IMR-90 (cell line): ENCODE results near the gene ANKRD52. TPM values are rescaled to one million over a fixed set of nuclear protein-coding genes. Genes with fewer than 3 reads are reported as not detected.

Experiments used
- ATAC-seq: fragments of 200-7000 bp; cut with Tn5 transposase; 2 replicates; pipeline ENCODE4 v1.9.1; 2020; ENCODE audit warnings: low read depth, mild to moderate bottlenecking, moderate library complexity
- BruUV-seq: library from RNA; stranded (reverse); fragments of 400-500 nt; replicated peaks from 2 replicates; lab custom pipeline; 2021; lab: Mats Ljungman, UMichigan
- CTCF ChIA-PET: fragments of 300-600 bp; formaldehyde crosslinking; extraction: SDS; loops from one replicate; lab custom pipeline; 2021; ENCODE audit warnings: antibody characterized with exemption; lab: Yijun Ruan, JAX
- POLR2A ChIA-PET: fragments of 300-600 bp; sonication (Branson Sonifier 250); formaldehyde crosslinking; loops from one replicate; lab custom pipeline; 2022; ENCODE audit warnings: antibody characterized with exemption; ENCODE audit not compliant: unreplicated experiment; lab: Charles Lee
- DNase-seq: peaks from one replicate; pipeline ENCODE4 v3.0.0; 2013
- H2AFZ ChIP-seq: replicated peaks from 2 replicates; pipeline ENCODE3; 2013; ENCODE audit warnings: low read length, mild to moderate bottlenecking; ENCODE audit not compliant: poor library complexity
- H2AK5ac ChIP-seq: 2 replicates; pipeline ENCODE4 v1.6.1; 2013; ENCODE audit warnings: low read depth, low read length, inconsistent platforms
- H2AK9ac ChIP-seq: replicated peaks from 2 replicates; pipeline ENCODE3; 2013; ENCODE audit warnings: mild to moderate bottlenecking, low read depth, low read length, moderate library complexity; ENCODE audit not compliant: poor library complexity
- H2BK120ac ChIP-seq: 2 replicates; pipeline ENCODE4 v1.6.1; 2013; ENCODE audit warnings: low read depth, low read length, inconsistent platforms
- H2BK15ac ChIP-seq: 3 replicates; pipeline ENCODE4 v1.6.1; 2013; ENCODE audit warnings: low read depth, low read length, inconsistent platforms
- H2BK20ac ChIP-seq: 2 replicates; pipeline ENCODE4 v1.6.1; 2013; ENCODE audit warnings: low read depth, mild to moderate bottlenecking, inconsistent platforms, low read length, moderate library complexity
- H2BK5ac ChIP-seq: 2 replicates; pipeline ENCODE4 v1.6.1; 2013; ENCODE audit warnings: mild to moderate bottlenecking, low read depth, low read length, inconsistent platforms; ENCODE audit not compliant: poor library complexity, severe bottlenecking
- H3K14ac ChIP-seq: replicated peaks from 2 replicates; pipeline ENCODE4 v1.6.1; 2013; ENCODE audit warnings: low read depth, low read length, inconsistent platforms
- H3K18ac ChIP-seq: 2 replicates; pipeline ENCODE4 v1.6.1; 2013; ENCODE audit warnings: low read depth, low read length, control low read depth
- H3K23ac ChIP-seq: 2 replicates; pipeline ENCODE4 v1.6.1; 2013; ENCODE audit warnings: low read depth, low read length, inconsistent platforms
- H3K27ac ChIP-seq: 2 replicates; pipeline ENCODE4 v1.5.1; 2013; ENCODE audit warnings: mild to moderate bottlenecking, control low read depth, low read length; ENCODE audit not compliant: insufficient read depth
- H3K27me3 ChIP-seq: 2 replicates; pipeline ENCODE4 v1.6.1; 2013; ENCODE audit warnings: low read length; ENCODE audit not compliant: control insufficient read depth, insufficient read depth
- H3K36me3 ChIP-seq: 2 replicates; pipeline ENCODE4 v1.6.1; 2013; ENCODE audit warnings: low read length, mixed read lengths; ENCODE audit not compliant: control insufficient read depth, insufficient read depth
- H3K4ac ChIP-seq: 2 replicates; pipeline ENCODE4 v1.6.1; 2013; ENCODE audit warnings: low read depth, low read length, inconsistent platforms
- H3K4me1 ChIP-seq: 2 replicates; pipeline ENCODE4 v1.6.1; 2013; ENCODE audit warnings: low read length, mixed read lengths; ENCODE audit not compliant: control insufficient read depth, insufficient read depth
- H3K4me2 ChIP-seq: 2 replicates; pipeline ENCODE4 v1.6.1; 2013; ENCODE audit warnings: low read depth, mild to moderate bottlenecking, control low read depth, low read length, moderate library complexity
- H3K4me3 ChIP-seq: 2 replicates; pipeline ENCODE4 v1.5.1; 2013; ENCODE audit warnings: low read depth, mild to moderate bottlenecking, control low read depth, low read length, moderate library complexity; ENCODE audit not compliant: insufficient read depth
- H3K56ac ChIP-seq: 2 replicates; pipeline ENCODE4 v1.6.1; 2013; ENCODE audit warnings: low read length, inconsistent platforms; ENCODE audit not compliant: insufficient read depth; ENCODE audit errors: extremely low read depth
- H3K79me1 ChIP-seq, 2 experiments: 2 replicates each; pipeline ENCODE4 v1.6.1; 2013; ENCODE audit warnings: low read length in 2 of 2, inconsistent platforms in 1 of 2, low read depth in 1 of 2
- H3K9ac ChIP-seq: 2 replicates; pipeline ENCODE4 v1.6.1; 2013; ENCODE audit warnings: low read depth, low read length, control low read depth
- H3K9me1 ChIP-seq: 2 replicates; pipeline ENCODE4 v1.6.1; 2013; ENCODE audit warnings: low read length, inconsistent platforms; ENCODE audit not compliant: insufficient read depth
- H3K9me3 ChIP-seq: 2 replicates; pipeline ENCODE4 v1.6.1; 2013; ENCODE audit warnings: low read length; ENCODE audit not compliant: control insufficient read depth, insufficient read depth
- H4K20me1 ChIP-seq: 2 replicates; pipeline ENCODE4 v1.6.1; 2013; ENCODE audit warnings: low read length, inconsistent platforms; ENCODE audit not compliant: insufficient read depth
- H4K5ac ChIP-seq: 2 replicates; pipeline ENCODE4 v1.6.1; 2013; ENCODE audit warnings: mild to moderate bottlenecking, low read depth, low read length, control low read depth
- H4K8ac ChIP-seq, 2 experiments: 2 replicates each; pipeline ENCODE4 v1.6.1; 2013; ENCODE audit warnings: low read depth in 2 of 2, low read length in 2 of 2, control low read depth in 1 of 2, inconsistent platforms in 1 of 2
- H4K91ac ChIP-seq: 2 replicates; pipeline ENCODE4 v1.6.1; 2013; ENCODE audit warnings: low read depth, low read length, inconsistent platforms; ENCODE audit not compliant: insufficient read depth
- BHLHE40 ChIP-seq: fragments of 150-350 bp; IDR thresholded peaks from 2 replicates; pipeline ENCODE4 v1.6.1; 2016; ENCODE audit warnings: mild to moderate bottlenecking, low read depth, low read length
- CEBPB ChIP-seq: IDR thresholded peaks from 2 replicates; pipeline ENCODE4 v1.6.1; 2012; ENCODE audit warnings: low read depth, low read length, improper control_type of control experiment
- CHD1 ChIP-seq: IDR thresholded peaks from 2 replicates; pipeline ENCODE4 v1.6.1; 2012; ENCODE audit warnings: low read depth, low read length, improper control_type of control experiment
- CTCF ChIP-seq: conservative IDR thresholded peaks from 2 replicates; pipeline ENCODE4 v1.5.1; 2012; ENCODE audit warnings: mild to moderate bottlenecking, low read depth, low read length, improper control_type of control experiment
- FOS ChIP-seq: fragments of 150-350 bp; IDR thresholded peaks from 2 replicates; pipeline ENCODE4 v1.6.1; 2016; ENCODE audit warnings: low read depth, low read length
- MAFK ChIP-seq: IDR thresholded peaks from 2 replicates; pipeline ENCODE4 v1.6.1; 2012; ENCODE audit warnings: low read depth, low read length, improper control_type of control experiment
- MAZ ChIP-seq: IDR thresholded peaks from 2 replicates; pipeline ENCODE4 v1.6.1; 2012; ENCODE audit warnings: low read depth, mild to moderate bottlenecking, low read length, improper control_type of control experiment, moderate library complexity, borderline replicate concordance
- MXI1 ChIP-seq: IDR thresholded peaks from 2 replicates; pipeline ENCODE4 v1.6.1; 2012; ENCODE audit warnings: low read depth, mild to moderate bottlenecking, low read length, moderate library complexity, borderline replicate concordance
- NFE2L2 ChIP-seq: fragments of 150-350 bp; IDR thresholded peaks from 2 replicates; pipeline ENCODE4 v1.6.1; 2016; ENCODE audit warnings: low read depth, mild to moderate bottlenecking, low read length
- POLR2A ChIP-seq: IDR thresholded peaks from 2 replicates; pipeline ENCODE4 v1.6.1; 2012; ENCODE audit warnings: mild to moderate bottlenecking, low read depth, low read length
- RAD21 ChIP-seq: IDR thresholded peaks from 2 replicates; pipeline ENCODE4 v1.6.1; 2012; ENCODE audit warnings: low read length, improper control_type of control experiment
- RCOR1 ChIP-seq: IDR thresholded peaks from 2 replicates; pipeline ENCODE4 v1.6.1; 2012; ENCODE audit warnings: mild to moderate bottlenecking, low read length, improper control_type of control experiment; ENCODE audit not compliant: insufficient replicate concordance
- RFX5 ChIP-seq: IDR thresholded peaks from 2 replicates; pipeline ENCODE4 v1.8.0; 2012; ENCODE audit warnings: low read depth, mild to moderate bottlenecking, low read length, moderate library complexity
- SMC3 ChIP-seq: fragments of 150-350 bp; IDR thresholded peaks from 2 replicates; pipeline ENCODE4 v1.6.1; 2016; ENCODE audit warnings: low read depth, mild to moderate bottlenecking, antibody characterized with exemption, low read length, moderate library complexity
- WGBS, 2 experiments: methylation state at CpG; one replicate each; pipeline versions ENCODE4 v1.1.5 to v1.1.7; 2013; ENCODE audit warnings: missing lambda C conversion rate in 2 of 2; ENCODE audit not compliant: insufficient read length in 1 of 2; ENCODE audit errors: extremely low coverage in 2 of 2; 5-methylcytosine and 5-hydroxymethylcytosine counted together
- dilution Hi-C: fragments of 300-500 bp; cut with HindIII; formaldehyde crosslinking; loops from one replicate; pipeline ENCODE4 v1.14.3; 2018; ENCODE audit warnings: low sequenced_read_pairs; ENCODE audit not compliant: unreplicated experiment
- in situ Hi-C: fragments of 300-500 bp; cut with MboI; formaldehyde crosslinking; loops from 3 replicates; pipeline ENCODE4 v1.14.3; 2019; ENCODE audit warnings: low sequenced_read_pairs, inconsistent platforms, mixed read lengths
- intact Hi-C: fragments of 100-400 bp; cut with micrococcal nuclease; formaldehyde crosslinking; loops from 2 replicates; pipeline ENCODE4 v1.10.0; 2022
- polyA plus RNA-seq, 3 experiments: library from polyadenylated mRNA; depleted of rRNA; stranded (reverse); fragments of >200 nt; gene quantifications; 2 replicates each; pipeline ENCODE4 v1.2.3, GENCODE V29; 2012; ENCODE audit warnings: low replicate concordance in 1 of 3
- total RNA-seq: library from RNA; depleted of rRNA; stranded (reverse); fragments of >200 nt; gene quantifications from 2 replicates; pipeline ENCODE4 v1.2.3, GENCODE V29; 2012
- TF ChIP-seq, protein P1 (sequence below): fragments of 150-350 bp; IDR thresholded peaks from 2 replicates; pipeline ENCODE4 v1.6.1; 2016; ENCODE audit warnings: low read depth, mild to moderate bottlenecking, low read length, moderate library complexity, borderline replicate concordance
- TF ChIP-seq, protein P2 (sequence below): fragments of 150-350 bp; IDR thresholded peaks from 2 replicates; pipeline ENCODE4 v1.6.1; 2017; ENCODE audit warnings: mild to moderate bottlenecking, antibody characterized with exemption, low read length, low read depth

ANKRD52 gene
- total and polyA plus RNA-seq, 2 of the 4 experiments (the other 2 are of a cell fraction), result 15.4 to 35.9 TPM

DNA sequence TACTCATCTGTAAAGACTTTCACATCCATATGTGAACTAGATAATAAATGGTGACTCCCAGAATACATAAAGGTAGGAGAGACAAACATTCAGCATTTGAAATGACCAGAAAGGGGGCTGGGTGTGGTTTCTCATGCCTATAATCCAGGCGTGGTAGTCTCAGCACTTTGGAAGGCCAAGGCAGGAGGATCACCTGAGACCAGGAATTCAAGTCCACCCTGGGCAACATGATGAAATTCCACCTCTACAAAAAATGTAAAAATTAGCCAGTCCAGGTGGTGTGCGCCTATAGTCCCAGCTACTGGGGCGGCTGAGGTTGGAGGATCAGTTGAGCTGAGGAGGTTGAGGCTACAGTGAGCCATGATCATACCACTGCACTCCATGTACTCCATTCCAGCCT is 46.1 kb upstream of the ANKRD52 start:
- dilution Hi-C loops, result no loop called here
- in situ Hi-C loops, result no loop called here
- CTCF ChIA-PET, result interaction anchor here (0.7 kb wide), 1 partner anchor 10 kb away, joined by 3 read pairs; no protein-coding TSS in a partner anchor

More for the DNA sequence above, 46.1 kb upstream of the ANKRD52 start:
- Histone ChIP-seq H3K36me3 (peaks cover 20% of the 10 kb centered on the region), H4K5ac (no peak overlapping the region), H3K56ac (no peak overlapping the region), H2BK20ac (no peak overlapping the region), H3K9ac (no peak overlapping the region), H3K4me2 (no peak overlapping the region), H4K8ac (no peak overlapping the region), H3K27me3 (no peaks in the 10 kb centered on the region), H2BK15ac (no peak overlapping the region), H4K20me1 (0 out of 2 replicates have a peak, but pooled peaks cover 5% of the 10 kb centered on the region), H3K79me1 (peaks cover 11 to 27% of the 10 kb centered on the region in 2 experiments), H3K23ac (no peak overlapping the region), H3K4me1 (peaks cover 3% of the 10 kb centered on the region; the same call in 1 of the 2 replicates), H3K18ac (no peak overlapping the region), H3K4ac (no peak overlapping the region), H3K9me1 (peaks cover 7% of the 10 kb centered on the region; the same call in 1 of the 2 replicates), H2AK5ac (no peak overlapping the region), H4K91ac (no peak overlapping the region), H2BK5ac (no peak overlapping the region), H3K27ac (no peak overlapping the region), H3K4me3 (no peak overlapping the region), H3K14ac (no peak overlapping the region), H2BK120ac (no peak overlapping the region), H2AK9ac (no peak overlapping the region), H2AFZ (no peak overlapping the region), H3K9me3 (no peaks in the 10 kb centered on the region)
- DNase-seq (no peak), ATAC-seq (no peak)
- TF ChIP-seq CEBPB (no peak), MXI1 (no peak), POLR2A (no peak), MAZ (no peak), FOS (no peak), RAD21 (no peak), NFE2L2 (no peak), MAFK (no peak), CHD1 (no peak), RCOR1 (no peak), CTCF (no peak), RFX5 (no peak), SMC3 (no peak), BHLHE40 (no peak)
- TF ChIP-seq, protein P1, sequence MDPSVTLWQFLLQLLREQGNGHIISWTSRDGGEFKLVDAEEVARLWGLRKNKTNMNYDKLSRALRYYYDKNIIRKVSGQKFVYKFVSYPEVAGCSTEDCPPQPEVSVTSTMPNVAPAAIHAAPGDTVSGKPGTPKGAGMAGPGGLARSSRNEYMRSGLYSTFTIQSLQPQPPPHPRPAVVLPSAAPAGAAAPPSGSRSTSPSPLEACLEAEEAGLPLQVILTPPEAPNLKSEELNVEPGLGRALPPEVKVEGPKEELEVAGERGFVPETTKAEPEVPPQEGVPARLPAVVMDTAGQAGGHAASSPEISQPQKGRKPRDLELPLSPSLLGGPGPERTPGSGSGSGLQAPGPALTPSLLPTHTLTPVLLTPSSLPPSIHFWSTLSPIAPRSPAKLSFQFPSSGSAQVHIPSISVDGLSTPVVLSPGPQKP, result no peak
- TF ChIP-seq, protein P2, sequence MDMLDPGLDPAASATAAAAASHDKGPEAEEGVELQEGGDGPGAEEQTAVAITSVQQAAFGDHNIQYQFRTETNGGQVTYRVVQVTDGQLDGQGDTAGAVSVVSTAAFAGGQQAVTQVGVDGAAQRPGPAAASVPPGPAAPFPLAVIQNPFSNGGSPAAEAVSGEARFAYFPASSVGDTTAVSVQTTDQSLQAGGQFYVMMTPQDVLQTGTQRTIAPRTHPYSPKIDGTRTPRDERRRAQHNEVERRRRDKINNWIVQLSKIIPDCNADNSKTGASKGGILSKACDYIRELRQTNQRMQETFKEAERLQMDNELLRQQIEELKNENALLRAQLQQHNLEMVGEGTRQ, result no peak
- WGBS, 2 experiments, result no CpG with 5 or more reads among the region's 3 CpGs
- no TSS peak for BruUV-seq
- intact Hi-C loops, result no loop called here
- POLR2A ChIA-PET, result no interaction called here
